ENCODE data around the gene GPS1. TPM values are rescaled to one million over a fixed set of nuclear protein-coding genes. Genes with fewer than 3 reads are reported as not detected.

GPS1 gene
- total RNA-seq, 1 experiment from 2014 or later = 181 TPM

DNA sequence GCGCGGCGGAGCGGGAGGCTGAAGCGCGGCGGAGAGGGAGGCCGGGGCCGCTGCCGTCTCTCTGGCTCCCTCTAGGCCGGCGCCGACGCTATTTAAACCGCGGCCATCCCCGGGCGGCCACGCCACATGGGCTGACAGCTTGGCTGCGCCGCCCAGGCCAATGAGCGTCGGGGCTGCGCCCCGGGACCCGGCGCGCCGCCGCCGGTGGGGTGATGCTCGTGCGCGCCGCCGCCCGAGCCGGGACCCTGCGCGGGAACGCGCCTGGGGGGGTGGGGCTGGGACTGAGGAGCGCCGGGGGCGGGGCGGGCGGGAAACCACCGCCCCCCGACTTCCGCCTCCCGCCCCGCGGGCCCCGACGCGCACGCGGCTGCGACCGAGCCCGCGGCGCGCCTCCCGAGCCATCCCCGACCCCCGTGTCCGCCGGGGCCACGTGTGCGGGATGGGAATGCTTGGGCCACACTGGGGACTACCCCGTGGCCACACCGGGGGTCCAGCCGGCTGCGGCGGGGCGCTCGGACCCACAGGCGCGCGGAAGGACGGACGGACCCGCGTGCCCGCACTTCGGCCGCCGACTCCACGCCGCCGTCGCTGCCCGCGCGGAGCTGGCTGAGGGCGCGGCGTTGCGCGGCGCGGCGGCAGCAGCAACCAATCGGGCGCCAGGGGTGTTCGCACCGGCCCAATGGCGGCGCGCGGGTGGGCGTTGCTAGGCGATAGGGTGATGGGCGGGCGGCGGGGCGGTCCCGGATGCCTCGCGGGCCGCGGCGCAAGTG lies 46.7 kb downstream of the GPS1 start, which contains the start of gene FASN (continued):
- TF ChIP-seq, protein P1, sequence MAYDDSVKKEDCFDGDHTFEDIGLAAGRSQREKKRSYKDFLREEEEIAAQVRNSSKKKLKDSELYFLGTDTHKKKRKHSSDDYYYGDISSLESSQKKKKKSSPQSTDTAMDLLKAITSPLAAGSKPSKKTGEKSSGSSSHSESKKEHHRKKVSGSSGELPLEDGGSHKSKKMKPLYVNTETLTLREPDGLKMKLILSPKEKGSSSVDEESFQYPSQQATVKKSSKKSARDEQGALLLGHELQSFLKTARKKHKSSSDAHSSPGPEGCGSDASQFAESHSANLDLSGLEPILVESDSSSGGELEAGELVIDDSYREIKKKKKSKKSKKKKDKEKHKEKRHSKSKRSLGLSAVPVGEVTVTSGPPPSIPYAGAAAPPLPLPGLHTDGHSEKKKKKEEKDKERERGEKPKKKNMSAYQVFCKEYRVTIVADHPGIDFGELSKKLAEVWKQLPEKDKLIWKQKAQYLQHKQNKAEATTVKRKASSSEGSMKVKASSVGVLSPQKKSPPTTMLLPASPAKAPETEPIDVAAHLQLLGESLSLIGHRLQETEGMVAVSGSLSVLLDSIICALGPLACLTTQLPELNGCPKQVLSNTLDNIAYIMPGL (CRISPR knock-in tag; IDR thresholded peaks at IDR 0.05) = peak; percentile 60; the same call in 1 of the 2 replicates
- TF ChIP-seq ETV6 (CRISPR knock-in tag; IDR thresholded peaks at IDR 0.05) = peak; percentile 46
- TF ChIP-seq, protein P2, sequence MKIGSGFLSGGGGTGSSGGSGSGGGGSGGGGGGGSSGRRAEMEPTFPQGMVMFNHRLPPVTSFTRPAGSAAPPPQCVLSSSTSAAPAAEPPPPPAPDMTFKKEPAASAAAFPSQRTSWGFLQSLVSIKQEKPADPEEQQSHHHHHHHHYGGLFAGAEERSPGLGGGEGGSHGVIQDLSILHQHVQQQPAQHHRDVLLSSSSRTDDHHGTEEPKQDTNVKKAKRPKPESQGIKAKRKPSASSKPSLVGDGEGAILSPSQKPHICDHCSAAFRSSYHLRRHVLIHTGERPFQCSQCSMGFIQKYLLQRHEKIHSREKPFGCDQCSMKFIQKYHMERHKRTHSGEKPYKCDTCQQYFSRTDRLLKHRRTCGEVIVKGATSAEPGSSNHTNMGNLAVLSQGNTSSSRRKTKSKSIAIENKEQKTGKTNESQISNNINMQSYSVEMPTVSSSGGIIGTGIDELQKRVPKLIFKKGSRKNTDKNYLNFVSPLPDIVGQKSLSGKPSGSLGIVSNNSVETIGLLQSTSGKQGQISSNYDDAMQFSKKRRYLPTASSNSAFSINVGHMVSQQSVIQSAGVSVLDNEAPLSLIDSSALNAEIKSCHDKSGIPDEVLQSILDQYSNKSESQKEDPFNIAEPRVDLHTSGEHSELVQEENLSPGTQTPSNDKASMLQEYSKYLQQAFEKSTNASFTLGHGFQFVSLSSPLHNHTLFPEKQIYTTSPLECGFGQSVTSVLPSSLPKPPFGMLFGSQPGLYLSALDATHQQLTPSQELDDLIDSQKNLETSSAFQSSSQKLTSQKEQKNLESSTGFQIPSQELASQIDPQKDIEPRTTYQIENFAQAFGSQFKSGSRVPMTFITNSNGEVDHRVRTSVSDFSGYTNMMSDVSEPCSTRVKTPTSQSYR (CRISPR knock-in tag; IDR thresholded peaks at IDR 0.05) = no peak
- no peak for TF ChIP-seq JUN (CRISPR knock-in tag; IDR thresholded peaks at IDR 0.05)
- TF ChIP-seq CREB1 (CRISPR knock-in tag; IDR thresholded peaks at IDR 0.05) = no peak
- TF ChIP-seq OVOL2 (CRISPR knock-in tag; IDR thresholded peaks at IDR 0.05; ENCODE audit: borderline replicate concordance) = no peak
- peak; percentile 69; the same call in 1 of the 2 replicates for TF ChIP-seq TP53 (CRISPR knock-in tag; IDR thresholded peaks at IDR 0.05)
- TF ChIP-seq, protein P3, sequence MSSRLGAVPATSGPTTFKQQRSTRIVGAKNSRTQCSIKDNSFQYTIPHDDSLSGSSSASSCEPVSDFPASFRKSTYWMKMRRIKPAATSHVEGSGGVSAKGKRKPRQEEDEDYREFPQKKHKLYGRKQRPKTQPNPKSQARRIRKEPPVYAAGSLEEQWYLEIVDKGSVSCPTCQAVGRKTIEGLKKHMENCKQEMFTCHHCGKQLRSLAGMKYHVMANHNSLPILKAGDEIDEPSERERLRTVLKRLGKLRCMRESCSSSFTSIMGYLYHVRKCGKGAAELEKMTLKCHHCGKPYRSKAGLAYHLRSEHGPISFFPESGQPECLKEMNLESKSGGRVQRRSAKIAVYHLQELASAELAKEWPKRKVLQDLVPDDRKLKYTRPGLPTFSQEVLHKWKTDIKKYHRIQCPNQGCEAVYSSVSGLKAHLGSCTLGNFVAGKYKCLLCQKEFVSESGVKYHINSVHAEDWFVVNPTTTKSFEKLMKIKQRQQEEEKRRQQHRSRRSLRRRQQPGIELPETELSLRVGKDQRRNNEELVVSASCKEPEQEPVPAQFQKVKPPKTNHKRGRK (CRISPR knock-in tag; IDR thresholded peaks at IDR 0.05; ENCODE audit: borderline replicate concordance) = no peak
- no peak for TF ChIP-seq CBFB (CRISPR knock-in tag; IDR thresholded peaks at IDR 0.05; ENCODE audit: low read depth)
- TF ChIP-seq FOXP1 (CRISPR knock-in tag; IDR thresholded peaks at IDR 0.05; ENCODE audit: borderline replicate concordance) = peak; percentile 79; the same call in 1 of the 2 replicates
- TF ChIP-seq, protein P4, sequence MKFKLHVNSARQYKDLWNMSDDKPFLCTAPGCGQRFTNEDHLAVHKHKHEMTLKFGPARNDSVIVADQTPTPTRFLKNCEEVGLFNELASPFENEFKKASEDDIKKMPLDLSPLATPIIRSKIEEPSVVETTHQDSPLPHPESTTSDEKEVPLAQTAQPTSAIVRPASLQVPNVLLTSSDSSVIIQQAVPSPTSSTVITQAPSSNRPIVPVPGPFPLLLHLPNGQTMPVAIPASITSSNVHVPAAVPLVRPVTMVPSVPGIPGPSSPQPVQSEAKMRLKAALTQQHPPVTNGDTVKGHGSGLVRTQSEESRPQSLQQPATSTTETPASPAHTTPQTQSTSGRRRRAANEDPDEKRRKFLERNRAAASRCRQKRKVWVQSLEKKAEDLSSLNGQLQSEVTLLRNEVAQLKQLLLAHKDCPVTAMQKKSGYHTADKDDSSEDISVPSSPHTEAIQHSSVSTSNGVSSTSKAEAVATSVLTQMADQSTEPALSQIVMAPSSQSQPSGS (CRISPR knock-in tag; IDR thresholded peaks at IDR 0.05; ENCODE audit: borderline replicate concordance, low read depth) = no peak
- no peak for TF ChIP-seq GTF2I (CRISPR knock-in tag; conservative IDR thresholded peaks at IDR 0.05)
- TF ChIP-seq, protein P5, sequence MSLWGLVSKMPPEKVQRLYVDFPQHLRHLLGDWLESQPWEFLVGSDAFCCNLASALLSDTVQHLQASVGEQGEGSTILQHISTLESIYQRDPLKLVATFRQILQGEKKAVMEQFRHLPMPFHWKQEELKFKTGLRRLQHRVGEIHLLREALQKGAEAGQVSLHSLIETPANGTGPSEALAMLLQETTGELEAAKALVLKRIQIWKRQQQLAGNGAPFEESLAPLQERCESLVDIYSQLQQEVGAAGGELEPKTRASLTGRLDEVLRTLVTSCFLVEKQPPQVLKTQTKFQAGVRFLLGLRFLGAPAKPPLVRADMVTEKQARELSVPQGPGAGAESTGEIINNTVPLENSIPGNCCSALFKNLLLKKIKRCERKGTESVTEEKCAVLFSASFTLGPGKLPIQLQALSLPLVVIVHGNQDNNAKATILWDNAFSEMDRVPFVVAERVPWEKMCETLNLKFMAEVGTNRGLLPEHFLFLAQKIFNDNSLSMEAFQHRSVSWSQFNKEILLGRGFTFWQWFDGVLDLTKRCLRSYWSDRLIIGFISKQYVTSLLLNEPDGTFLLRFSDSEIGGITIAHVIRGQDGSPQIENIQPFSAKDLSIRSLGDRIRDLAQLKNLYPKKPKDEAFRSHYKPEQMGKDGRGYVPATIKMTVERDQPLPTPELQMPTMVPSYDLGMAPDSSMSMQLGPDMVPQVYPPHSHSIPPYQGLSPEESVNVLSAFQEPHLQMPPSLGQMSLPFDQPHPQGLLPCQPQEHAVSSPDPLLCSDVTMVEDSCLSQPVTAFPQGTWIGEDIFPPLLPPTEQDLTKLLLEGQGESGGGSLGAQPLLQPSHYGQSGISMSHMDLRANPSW (CRISPR knock-in tag; conservative IDR thresholded peaks at IDR 0.05; ENCODE audit: low read depth) = no peak
- TF ChIP-seq, protein P6, sequence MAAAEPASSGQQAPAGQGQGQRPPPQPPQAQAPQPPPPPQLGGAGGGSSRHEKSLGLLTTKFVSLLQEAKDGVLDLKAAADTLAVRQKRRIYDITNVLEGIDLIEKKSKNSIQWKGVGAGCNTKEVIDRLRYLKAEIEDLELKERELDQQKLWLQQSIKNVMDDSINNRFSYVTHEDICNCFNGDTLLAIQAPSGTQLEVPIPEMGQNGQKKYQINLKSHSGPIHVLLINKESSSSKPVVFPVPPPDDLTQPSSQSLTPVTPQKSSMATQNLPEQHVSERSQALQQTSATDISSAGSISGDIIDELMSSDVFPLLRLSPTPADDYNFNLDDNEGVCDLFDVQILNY (CRISPR knock-in tag; IDR thresholded peaks at IDR 0.05) = peak; percentile 88; the same call in 1 of the 2 replicates
- no peak for TF ChIP-seq NR3C1 (CRISPR knock-in tag; conservative IDR thresholded peaks at IDR 0.05; ENCODE audit: low read depth)
- TF ChIP-seq NFE2L1 (CRISPR knock-in tag; IDR thresholded peaks at IDR 0.05) = peak; percentile 74
- TF ChIP-seq IRF2 (CRISPR knock-in tag; IDR thresholded peaks at IDR 0.05; ENCODE audit: borderline replicate concordance, low read depth) = no peak
- peak; percentile 50; the same call in 1 of the 2 replicates for TF ChIP-seq KAT7 (CRISPR knock-in tag; IDR thresholded peaks at IDR 0.05; ENCODE audit: borderline replicate concordance)
- TF ChIP-seq, protein P7, sequence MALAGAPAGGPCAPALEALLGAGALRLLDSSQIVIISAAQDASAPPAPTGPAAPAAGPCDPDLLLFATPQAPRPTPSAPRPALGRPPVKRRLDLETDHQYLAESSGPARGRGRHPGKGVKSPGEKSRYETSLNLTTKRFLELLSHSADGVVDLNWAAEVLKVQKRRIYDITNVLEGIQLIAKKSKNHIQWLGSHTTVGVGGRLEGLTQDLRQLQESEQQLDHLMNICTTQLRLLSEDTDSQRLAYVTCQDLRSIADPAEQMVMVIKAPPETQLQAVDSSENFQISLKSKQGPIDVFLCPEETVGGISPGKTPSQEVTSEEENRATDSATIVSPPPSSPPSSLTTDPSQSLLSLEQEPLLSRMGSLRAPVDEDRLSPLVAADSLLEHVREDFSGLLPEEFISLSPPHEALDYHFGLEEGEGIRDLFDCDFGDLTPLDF (CRISPR knock-in tag; IDR thresholded peaks at IDR 0.05) = no peak
- peak; percentile 73; the same call in 1 of the 2 replicates for TF ChIP-seq SP1 (CRISPR knock-in tag; conservative IDR thresholded peaks at IDR 0.05)
- TF ChIP-seq, protein P8, sequence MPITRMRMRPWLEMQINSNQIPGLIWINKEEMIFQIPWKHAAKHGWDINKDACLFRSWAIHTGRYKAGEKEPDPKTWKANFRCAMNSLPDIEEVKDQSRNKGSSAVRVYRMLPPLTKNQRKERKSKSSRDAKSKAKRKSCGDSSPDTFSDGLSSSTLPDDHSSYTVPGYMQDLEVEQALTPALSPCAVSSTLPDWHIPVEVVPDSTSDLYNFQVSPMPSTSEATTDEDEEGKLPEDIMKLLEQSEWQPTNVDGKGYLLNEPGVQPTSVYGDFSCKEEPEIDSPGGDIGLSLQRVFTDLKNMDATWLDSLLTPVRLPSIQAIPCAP (CRISPR knock-in tag; IDR thresholded peaks at IDR 0.05) = no peak
- no peak for TF ChIP-seq ZNF263 (CRISPR knock-in tag; IDR thresholded peaks at IDR 0.05; ENCODE audit: low read depth)
- TF ChIP-seq, protein P9, sequence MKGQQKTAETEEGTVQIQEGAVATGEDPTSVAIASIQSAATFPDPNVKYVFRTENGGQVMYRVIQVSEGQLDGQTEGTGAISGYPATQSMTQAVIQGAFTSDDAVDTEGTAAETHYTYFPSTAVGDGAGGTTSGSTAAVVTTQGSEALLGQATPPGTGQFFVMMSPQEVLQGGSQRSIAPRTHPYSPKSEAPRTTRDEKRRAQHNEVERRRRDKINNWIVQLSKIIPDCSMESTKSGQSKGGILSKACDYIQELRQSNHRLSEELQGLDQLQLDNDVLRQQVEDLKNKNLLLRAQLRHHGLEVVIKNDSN (CRISPR knock-in tag; IDR thresholded peaks at IDR 0.05) = no peak
- TF ChIP-seq CREM (CRISPR knock-in tag; IDR thresholded peaks at IDR 0.05) = peak; percentile 83
